Measurements from ENCODE around the gene GKN2. TPM values are rescaled to one million over a fixed set of nuclear protein-coding genes. Genes with fewer than 3 reads are reported as not detected.

Gene GKN2
- total and polyA plus RNA-seq, 2 of the 13 experiments (the other 11 are each of a cell fraction or from before 2014, with no cell fraction given), result not detected

GRCh38 chr2:68992933-68993332, 40.2 kb upstream of the GKN2 start:
- ChIA-PET POLR2A (no interaction called here), CTCF (ENCODE audit: low intra/inter-chr PET ratio, low total read pairs) (no interaction called here)
- BruUV-seq (replicated peaks), result no TSS peak
- peaks cover 26% of the 10 kb centered on the region for H3K4me1 ChIP-seq (ENCODE audit: insufficient read depth, low read length)
- H3K27ac ChIP-seq (ENCODE audit: extremely low read length, insufficient read depth, low read length), result no peak overlapping the region
- ATAC-seq (no peak), FAIRE-seq (no peak), DNase-seq (ENCODE audit: low spot score) (no peak)
- H3K4me2 ChIP-seq (ENCODE audit: low read depth, low read length), result no peak overlapping the region
- peaks cover 0 to 18% of the 10 kb centered on the region in 2 experiments; a peak in 3 of 5 replicates for H3K27me3 ChIP-seq (ENCODE audit: control insufficient read depth in 1 of 2, insufficient read depth in 2 of 2, low read length in 2 of 2)
- H3K9ac ChIP-seq (ENCODE audit: insufficient read depth, low read depth, low read length), result no peak overlapping the region
- H2AFZ ChIP-seq (ENCODE audit: low read length), result no peak overlapping the region
- H3K9me3 ChIP-seq (ENCODE audit: low read length), result no peaks in the 10 kb centered on the region
- H3K4me3 ChIP-seq (replicated peaks in 1 of 3; ENCODE audit: insufficient read depth in 1 of 3, low read depth in 2 of 3, low read length in 3 of 3), result no peak overlapping the region
- in situ Hi-C loops (cut with HindIII; ENCODE audit: extremely low pct_ligation_motif_present, low pct_unique_long_range_greater_than_20kb), result no loop called here
- intact Hi-C loops (cut with micrococcal nuclease; ENCODE audit: unreplicated experiment), result no loop called here
- no peak for TF ChIP-seq GTF3A (CRISPR knock-in tag; conservative IDR thresholded peaks at IDR 0.05)
- no peak for TF ChIP-seq SNAPC4 (CRISPR knock-in tag; IDR thresholded peaks at IDR 0.05)
- TF ChIP-seq ZBTB42 (CRISPR knock-in tag; IDR thresholded peaks at IDR 0.05), result no peak
- TF ChIP-seq DR1 (CRISPR knock-in tag; IDR thresholded peaks at IDR 0.05), result no peak
- no peak for TF ChIP-seq ZNF788 (CRISPR knock-in tag; IDR thresholded peaks at IDR 0.05; ENCODE audit: borderline replicate concordance)
- no peak for TF ChIP-seq ERF (CRISPR knock-in tag; IDR thresholded peaks at IDR 0.05)
- 32% methylated on average over 3 of the region's 3 CpGs for WGBS (ENCODE audit: low lambda C conversion rate)
- H3K79me2 ChIP-seq (ENCODE audit: insufficient read depth, low read length), result no peaks in the 10 kb centered on the region
- no peaks in the 10 kb centered on the region for H3K36me3 ChIP-seq (replicated peaks in 1 of 2; ENCODE audit: control insufficient read depth in 1 of 2, insufficient read depth in 2 of 2, low read length in 2 of 2)
- no peaks in the 10 kb centered on the region for H4K20me1 ChIP-seq (ENCODE audit: insufficient read depth, low read length)
